Neural cell (in vitro differentiated cells): ENCODE measurements around the gene SSBP1. TPM values are rescaled to one million over a fixed set of nuclear protein-coding genes. Genes with fewer than 3 reads are reported as not detected.

Experiments used
- H2AFZ ChIP-seq: fragments of 200-600, 300-800 bp; sonication (generic), shearing (Covaris generic); 2 replicates; pipeline ENCODE4 v1.6.0; 2014; ENCODE audit warnings: low read depth, mild to moderate bottlenecking, antibody characterized with exemption, low read length, moderate library complexity
- H3F3A ChIP-seq: fragments of 200-600 bp; shearing (Covaris generic); 2 replicates; pipeline ENCODE4 v1.6.1; 2016; ENCODE audit warnings: mild to moderate bottlenecking, moderate library complexity, mixed read lengths, antibody characterized with exemption, low read length; ENCODE audit not compliant: insufficient read depth, poor library complexity, severe bottlenecking
- H3K27ac ChIP-seq: fragments of 200-600, 300-800 bp; sonication (generic), shearing (Covaris generic); 2 replicates; pipeline ENCODE4 v1.5.1; 2014; ENCODE audit warnings: mild to moderate bottlenecking, low read length, moderate library complexity
- H3K27me3 ChIP-seq: fragments of 300-800, 200-600 bp; sonication (generic), shearing (Covaris generic); 2 replicates; pipeline ENCODE4 v1.6.0; 2014; ENCODE audit warnings: mild to moderate bottlenecking, low read depth, low read length, moderate library complexity; ENCODE audit not compliant: insufficient read depth
- H3K36me3 ChIP-seq: fragments of 300-800, 200-600 bp; sonication (generic), shearing (Covaris generic); 2 replicates; pipeline ENCODE4 v1.5.1; 2014; ENCODE audit warnings: mild to moderate bottlenecking, antibody characterized with exemption, low read length, moderate library complexity; ENCODE audit not compliant: insufficient read depth
- H3K4me2 ChIP-seq: fragments of 300-800, 200-600 bp; sonication (generic), shearing (Covaris generic); 2 replicates; pipeline ENCODE4 v1.6.0; 2014; ENCODE audit warnings: mild to moderate bottlenecking, low read length
- H3K4me3 ChIP-seq: fragments of 300-800, 200-600 bp; sonication (generic), shearing (Covaris generic); 2 replicates; pipeline ENCODE4 v1.5.1; 2014; ENCODE audit warnings: mild to moderate bottlenecking, low read length, moderate library complexity
- H3K79me2 ChIP-seq: fragments of 200-600 bp; shearing (Covaris generic); replicated peaks from 2 replicates; pipeline ENCODE4 v1.6.0; 2014; ENCODE audit warnings: mild to moderate bottlenecking, low read length, moderate library complexity; ENCODE audit not compliant: insufficient read depth
- H3K9ac ChIP-seq: fragments of 300-800, 200-600 bp; sonication (generic), shearing (Covaris generic); 2 replicates; pipeline ENCODE4 v1.6.1; 2016; ENCODE audit warnings: mild to moderate bottlenecking, low read length, mixed read lengths
- H3K9me2 ChIP-seq: fragments of 200-600 bp; shearing (Covaris generic); 2 replicates; pipeline ENCODE4 v1.6.1; 2016; ENCODE audit warnings: mild to moderate bottlenecking, low read length, mixed read lengths; ENCODE audit not compliant: insufficient read depth
- H3K9me3 ChIP-seq: fragments of 200-600, 300-800 bp; sonication (generic), shearing (Covaris generic); 2 replicates; pipeline ENCODE4 v1.6.1; 2016; ENCODE audit warnings: mild to moderate bottlenecking, mixed run types, low read length, moderate library complexity, mixed read lengths
- H4K20me1 ChIP-seq: fragments of 200-600 bp; shearing (Covaris generic); 2 replicates; pipeline ENCODE4 v1.6.1; 2016; ENCODE audit warnings: mild to moderate bottlenecking, mixed run types; ENCODE audit not compliant: insufficient read depth
- EP300 ChIP-seq: fragments of 450-650 bp; conservative IDR thresholded peaks from 2 replicates; pipeline ENCODE4 v1.6.1; 2014; ENCODE audit warnings: antibody characterized with exemption, mild to moderate bottlenecking, moderate library complexity; ENCODE audit not compliant: poor library complexity, severe bottlenecking
- EZH2 ChIP-seq: fragments of 200-600, 300-800 bp; shearing (Covaris generic), sonication (generic); IDR thresholded peaks from 2 replicates; pipeline ENCODE4 v1.6.1; 2014; ENCODE audit warnings: antibody characterized with exemption, low read length, borderline replicate concordance, mild to moderate bottlenecking; ENCODE audit not compliant: insufficient read depth, poor library complexity, severe bottlenecking
- MXI1 ChIP-seq: fragments of 450-650 bp; conservative IDR thresholded peaks from 2 replicates; pipeline ENCODE4 v1.6.1; 2014; ENCODE audit warnings: antibody characterized with exemption, mild to moderate bottlenecking; ENCODE audit not compliant: poor library complexity, severe bottlenecking
- POLR2AphosphoS5 ChIP-seq: IDR thresholded peaks from 2 replicates; pipeline ENCODE4 v1.6.1; 2012
- RAD21 ChIP-seq: fragments of 450-650 bp; conservative IDR thresholded peaks from 2 replicates; pipeline ENCODE4 v1.6.1; 2014; ENCODE audit warnings: antibody characterized with exemption, mild to moderate bottlenecking, moderate library complexity
- SMC3 ChIP-seq: fragments of 450-650 bp; conservative IDR thresholded peaks from 2 replicates; pipeline ENCODE4 v1.6.1; 2014; ENCODE audit warnings: antibody characterized with exemption, mild to moderate bottlenecking, moderate library complexity; ENCODE audit not compliant: poor library complexity
- TAF1 ChIP-seq: IDR thresholded peaks from 2 replicates; pipeline ENCODE4 v1.6.1; 2012; ENCODE audit warnings: low read depth
- polyA plus RNA-seq: library from polyadenylated mRNA; depleted of rRNA; stranded (reverse); fragments of >200 nt; gene quantifications from 2 replicates; pipeline ENCODE4 v1.2.3, GENCODE V29; 2014
- TF ChIP-seq, protein P1 (sequence below): fragments of 450-650 bp; IDR thresholded peaks from 2 replicates; pipeline ENCODE4 v1.5.1; 2014; ENCODE audit warnings: antibody characterized with exemption, mild to moderate bottlenecking, moderate library complexity; ENCODE audit not compliant: poor library complexity, severe bottlenecking
- TF ChIP-seq, protein P2 (sequence below): IDR thresholded peaks from 2 replicates; pipeline ENCODE4 v1.6.1; 2012; ENCODE audit warnings: borderline replicate concordance

SSBP1 gene
- polyA plus RNA-seq, 1 donor from 2014 or later, result 296 TPM

DNA sequence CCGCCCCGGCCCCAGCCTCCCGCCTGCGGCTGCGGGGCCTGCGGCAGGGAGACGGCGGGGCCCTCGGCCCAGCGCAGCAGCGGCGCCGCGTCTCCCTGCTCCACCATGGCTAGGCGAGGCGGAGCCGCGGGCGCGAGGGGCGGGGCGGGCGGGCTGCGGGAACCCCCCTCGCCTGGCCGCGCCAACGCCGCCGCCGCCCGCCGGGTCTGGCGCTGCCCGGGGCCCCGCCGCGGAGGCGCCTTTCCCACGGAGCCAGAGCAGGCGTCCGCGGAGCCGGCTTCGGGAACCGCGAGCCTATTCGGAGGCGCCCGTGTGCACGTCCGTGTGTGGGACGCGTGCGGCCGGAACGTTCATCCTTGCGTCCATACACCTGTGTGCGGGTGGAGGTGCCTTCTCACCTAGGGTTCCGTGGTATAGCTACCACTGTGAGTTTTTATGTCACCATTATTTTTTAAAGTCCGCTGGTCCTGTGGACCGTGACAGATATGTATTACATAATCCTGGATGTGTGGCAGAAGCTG is 36.1 kb upstream of the SSBP1 start, which contains the start of gene DENND11:
TSS of gene DENND11 (minus strand) at position 120 of the 521 bp plus-strand sequence. CDS start at position 107, 13 bp downstream.
- H2AFZ ChIP-seq, result peak within 1 kb of the TSS; percentile 53
- peak within 1 kb of the TSS; percentile 90 for H3K4me2 ChIP-seq
- peak; percentile 29 for TF ChIP-seq MXI1
- TF ChIP-seq, protein P1, sequence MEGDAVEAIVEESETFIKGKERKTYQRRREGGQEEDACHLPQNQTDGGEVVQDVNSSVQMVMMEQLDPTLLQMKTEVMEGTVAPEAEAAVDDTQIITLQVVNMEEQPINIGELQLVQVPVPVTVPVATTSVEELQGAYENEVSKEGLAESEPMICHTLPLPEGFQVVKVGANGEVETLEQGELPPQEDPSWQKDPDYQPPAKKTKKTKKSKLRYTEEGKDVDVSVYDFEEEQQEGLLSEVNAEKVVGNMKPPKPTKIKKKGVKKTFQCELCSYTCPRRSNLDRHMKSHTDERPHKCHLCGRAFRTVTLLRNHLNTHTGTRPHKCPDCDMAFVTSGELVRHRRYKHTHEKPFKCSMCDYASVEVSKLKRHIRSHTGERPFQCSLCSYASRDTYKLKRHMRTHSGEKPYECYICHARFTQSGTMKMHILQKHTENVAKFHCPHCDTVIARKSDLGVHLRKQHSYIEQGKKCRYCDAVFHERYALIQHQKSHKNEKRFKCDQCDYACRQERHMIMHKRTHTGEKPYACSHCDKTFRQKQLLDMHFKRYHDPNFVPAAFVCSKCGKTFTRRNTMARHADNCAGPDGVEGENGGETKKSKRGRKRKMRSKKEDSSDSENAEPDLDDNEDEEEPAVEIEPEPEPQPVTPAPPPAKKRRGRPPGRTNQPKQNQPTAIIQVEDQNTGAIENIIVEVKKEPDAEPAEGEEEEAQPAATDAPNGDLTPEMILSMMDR, result no peak
- TF ChIP-seq, protein P2, sequence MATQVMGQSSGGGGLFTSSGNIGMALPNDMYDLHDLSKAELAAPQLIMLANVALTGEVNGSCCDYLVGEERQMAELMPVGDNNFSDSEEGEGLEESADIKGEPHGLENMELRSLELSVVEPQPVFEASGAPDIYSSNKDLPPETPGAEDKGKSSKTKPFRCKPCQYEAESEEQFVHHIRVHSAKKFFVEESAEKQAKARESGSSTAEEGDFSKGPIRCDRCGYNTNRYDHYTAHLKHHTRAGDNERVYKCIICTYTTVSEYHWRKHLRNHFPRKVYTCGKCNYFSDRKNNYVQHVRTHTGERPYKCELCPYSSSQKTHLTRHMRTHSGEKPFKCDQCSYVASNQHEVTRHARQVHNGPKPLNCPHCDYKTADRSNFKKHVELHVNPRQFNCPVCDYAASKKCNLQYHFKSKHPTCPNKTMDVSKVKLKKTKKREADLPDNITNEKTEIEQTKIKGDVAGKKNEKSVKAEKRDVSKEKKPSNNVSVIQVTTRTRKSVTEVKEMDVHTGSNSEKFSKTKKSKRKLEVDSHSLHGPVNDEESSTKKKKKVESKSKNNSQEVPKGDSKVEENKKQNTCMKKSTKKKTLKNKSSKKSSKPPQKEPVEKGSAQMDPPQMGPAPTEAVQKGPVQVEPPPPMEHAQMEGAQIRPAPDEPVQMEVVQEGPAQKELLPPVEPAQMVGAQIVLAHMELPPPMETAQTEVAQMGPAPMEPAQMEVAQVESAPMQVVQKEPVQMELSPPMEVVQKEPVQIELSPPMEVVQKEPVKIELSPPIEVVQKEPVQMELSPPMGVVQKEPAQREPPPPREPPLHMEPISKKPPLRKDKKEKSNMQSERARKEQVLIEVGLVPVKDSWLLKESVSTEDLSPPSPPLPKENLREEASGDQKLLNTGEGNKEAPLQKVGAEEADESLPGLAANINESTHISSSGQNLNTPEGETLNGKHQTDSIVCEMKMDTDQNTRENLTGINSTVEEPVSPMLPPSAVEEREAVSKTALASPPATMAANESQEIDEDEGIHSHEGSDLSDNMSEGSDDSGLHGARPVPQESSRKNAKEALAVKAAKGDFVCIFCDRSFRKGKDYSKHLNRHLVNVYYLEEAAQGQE, result peak; percentile 15
- H3K9ac ChIP-seq, result peak within 1 kb of the TSS; percentile 72
- no peaks in the 10 kb centered on the region for H4K20me1 ChIP-seq
- peak within 1 kb of the TSS; percentile 33 for H3K27ac ChIP-seq
- no peaks in the 10 kb centered on the region for H3K27me3 ChIP-seq
- H3K4me3 ChIP-seq, result peak within 1 kb of the TSS; percentile 87
- no peaks in the 10 kb centered on the region for H3K36me3 ChIP-seq
- no peaks in the 10 kb centered on the region for H3K9me3 ChIP-seq
- no peaks in the 10 kb centered on the region for H3K9me2 ChIP-seq
- peaks cover 23% of the 10 kb centered on the region for H3K79me2 ChIP-seq
- no peaks in the 10 kb centered on the region for H3F3A ChIP-seq

- Histone ChIP-seq H3K4me3 (peak overlapping the region; percentile 87), H3K36me3 (no peaks in the 10 kb centered on the region), H3K79me2 (peaks cover 19% of the 10 kb centered on the region), H3K4me2 (peak overlapping the region; percentile 72), H3K9me2 (no peaks in the 10 kb centered on the region), H3F3A (no peaks in the 10 kb centered on the region), H3K27ac (no peak overlapping the region), H3K27me3 (no peaks in the 10 kb centered on the region), H4K20me1 (no peaks in the 10 kb centered on the region), H2AFZ (no peak overlapping the region), H3K9me3 (no peaks in the 10 kb centered on the region), H3K9ac (peak overlapping the region; percentile 70)
- TF ChIP-seq TAF1 (no peak), POLR2AphosphoS5 (no peak), EZH2 (no peak), RAD21 (no peak), MXI1 (no peak), SMC3 (no peak), EP300 (no peak)
- TF ChIP-seq, protein P1, result no peak
Measured at GRCh38 chr7:141702892-141703291, 35.3 kb upstream of the SSBP1 start.
